Fibroblast of villous mesenchyme (primary cell): ENCODE results near the gene ESRRG. TPM values are rescaled to one million over a fixed set of nuclear protein-coding genes. Genes with fewer than 3 reads are reported as not detected.

Source experiments
- DNase-seq: peaks from one replicate; pipeline ENCODE4 v3.0.0-alpha.2; 2010; ENCODE audit warnings: low read depth
- H3K4me3 ChIP-seq: 2 replicates; pipeline ENCODE4 v1.5.1; 2011; ENCODE audit warnings: low read depth, mild to moderate bottlenecking, low read length
- CTCF ChIP-seq: IDR thresholded peaks from 2 replicates; pipeline ENCODE4 v1.5.1; 2012; ENCODE audit warnings: low read depth, mild to moderate bottlenecking, low read length; ENCODE audit not compliant: insufficient read depth
- total RNA-seq: library from RNA; depleted of rRNA; stranded (reverse); fragments of >200 nt; gene quantifications from 2 replicates; pipeline ENCODE4 v1.2.3, GENCODE V29; 2012

Gene ESRRG
- total RNA-seq, 1 donor = under 0.01 TPM

DNA sequence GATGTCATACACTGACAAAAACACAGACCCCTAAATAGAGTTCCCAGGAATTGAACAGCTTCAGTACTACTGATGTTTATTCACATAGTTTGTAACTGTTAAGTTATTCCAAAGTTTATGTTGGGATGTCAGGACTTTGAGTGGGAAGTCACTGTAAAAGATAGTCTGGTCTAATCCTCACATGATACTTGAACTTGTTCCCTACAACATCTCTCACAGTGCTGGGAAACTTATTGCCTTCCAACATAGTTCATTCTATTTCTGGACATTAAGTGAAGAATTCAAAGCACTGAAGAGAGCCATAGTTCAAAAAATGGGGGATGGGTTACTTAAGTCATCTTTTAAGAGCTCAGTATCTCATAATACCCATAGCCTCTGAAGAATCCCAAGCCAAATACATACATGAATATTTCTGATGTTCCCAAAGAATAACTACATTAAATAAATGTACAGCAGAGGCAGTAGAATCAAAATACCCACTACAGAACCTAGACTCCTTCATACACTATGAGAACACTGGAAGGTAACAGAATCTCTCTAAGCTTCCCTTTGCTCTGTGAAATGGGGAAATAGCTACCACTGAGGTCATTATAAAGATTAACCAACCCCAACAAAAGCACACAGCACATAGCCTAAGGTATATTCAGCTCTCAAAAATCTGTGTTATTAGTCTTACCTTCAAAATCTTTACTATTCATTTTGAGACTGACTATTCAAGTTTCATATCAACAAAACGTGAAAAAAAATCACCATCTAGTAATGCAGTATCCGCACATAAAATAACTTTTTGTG lies 81.4 kb downstream of the ESRRG start:
- H3K4me3 ChIP-seq = no peak overlapping the region
- DNase-seq = no peak
- no peak for TF ChIP-seq CTCF

GRCh38 chr1:216640100-216640499 lies 83.1 kb downstream of the ESRRG start:
- TF ChIP-seq CTCF = no peak
- DNase-seq = no peak
- no peak overlapping the region for H3K4me3 ChIP-seq

DNA sequence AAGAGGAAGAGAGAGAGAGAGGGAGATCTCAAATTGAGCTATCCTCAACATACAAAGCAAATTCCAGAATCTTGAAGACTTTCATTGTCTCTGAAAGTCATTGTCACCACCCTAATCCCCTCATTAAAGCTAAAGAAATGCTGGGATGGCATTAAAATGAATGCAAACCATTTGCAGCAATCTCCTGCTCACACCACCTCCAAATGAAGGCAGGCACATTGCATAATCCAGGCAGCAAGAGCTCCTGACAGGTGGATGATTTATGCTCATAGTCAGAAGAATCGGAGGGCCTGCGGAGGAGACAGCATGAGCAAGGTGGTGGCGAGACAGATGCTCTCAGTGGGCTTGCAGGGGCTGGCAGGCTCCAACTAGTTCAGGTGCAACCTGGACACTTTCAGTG lies 90.2 kb downstream of the ESRRG start:
- TF ChIP-seq CTCF = no peak
- H3K4me3 ChIP-seq = no peak overlapping the region
- DNase-seq = no peak

- TF ChIP-seq CTCF = no peak
- H3K4me3 ChIP-seq = no peak overlapping the region
- DNase-seq = no peak
Observed at GRCh38 chr1:216630532-216630931, 92.7 kb downstream of the ESRRG start.

DNA sequence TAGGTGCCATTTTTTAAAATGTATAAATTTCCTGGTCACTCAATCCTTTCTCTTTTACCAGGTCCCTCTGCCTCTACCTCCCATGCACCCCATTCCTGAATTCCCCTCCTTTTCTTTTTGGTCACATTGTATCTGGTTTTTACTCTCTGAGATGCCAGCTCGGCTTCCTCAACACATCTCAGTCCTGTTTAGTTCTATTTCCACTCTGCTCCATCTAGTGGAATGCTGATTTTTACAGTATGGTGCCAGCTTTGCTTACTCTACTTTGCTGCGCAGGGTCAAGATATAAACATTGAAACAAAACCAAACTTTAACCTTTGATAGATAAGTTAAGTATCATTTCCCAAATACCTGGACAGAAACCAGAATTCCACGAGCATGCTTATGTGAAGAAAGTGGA lies 96.0 kb downstream of the ESRRG start:
- no peak overlapping the region for H3K4me3 ChIP-seq
- no peak for TF ChIP-seq CTCF
- no peak for DNase-seq

- no peak for TF ChIP-seq CTCF
- DNase-seq = no peak
- no peak overlapping the region for H3K4me3 ChIP-seq
Observed at GRCh38 chr1:216626394-216627067, 96.7 kb downstream of the ESRRG start.
